ENCODE data around the gene APBB3.

- TF ChIP-seq TOX (CRISPR knock-in tag; IDR thresholded peaks at IDR 0.05; ENCODE audit: borderline replicate concordance), result no peak
- TF ChIP-seq TSHZ2 (CRISPR knock-in tag; IDR thresholded peaks at IDR 0.05), result no peak
- TF ChIP-seq ZNF565 (CRISPR knock-in tag; conservative IDR thresholded peaks at IDR 0.05; ENCODE audit: low read depth), result no peak
- TF ChIP-seq PATZ1 (CRISPR knock-in tag; IDR thresholded peaks at IDR 0.05; ENCODE audit: borderline replicate concordance), result no peak
- TF ChIP-seq ESRRG (CRISPR knock-in tag; IDR thresholded peaks at IDR 0.05), result no peak
- no peak for TF ChIP-seq OSR1 (CRISPR knock-in tag; IDR thresholded peaks at IDR 0.05)
- no peak for TF ChIP-seq CREB5 (CRISPR knock-in tag; IDR thresholded peaks at IDR 0.05; ENCODE audit: low read depth)
- TF ChIP-seq ZFP30 (CRISPR knock-in tag; IDR thresholded peaks at IDR 0.05), result no peak
- no peak for TF ChIP-seq POU6F1 (CRISPR knock-in tag; IDR thresholded peaks at IDR 0.05; ENCODE audit: borderline replicate concordance, low read depth)
Measured at GRCh38 chr5:140571105-140571504, 6.7 kb upstream of the APBB3 start.

Data from SK-N-SH treated with all-trans-retinoic acid at 6 μM for 48 hours (cell line).